ENCODE measurements around the gene ORMDL3. TPM values are rescaled to one million over a fixed set of nuclear protein-coding genes. Genes with fewer than 3 reads are reported as not detected.
"Not testable (repeated sequence)": the region's sequence is repeated elsewhere in the genome, so short reads cannot be mapped to it uniquely, and the experiment has no call there.

The ORMDL3 gene
- total RNA-seq, 1 donor from 2014 or later: 30.3 TPM

DNA sequence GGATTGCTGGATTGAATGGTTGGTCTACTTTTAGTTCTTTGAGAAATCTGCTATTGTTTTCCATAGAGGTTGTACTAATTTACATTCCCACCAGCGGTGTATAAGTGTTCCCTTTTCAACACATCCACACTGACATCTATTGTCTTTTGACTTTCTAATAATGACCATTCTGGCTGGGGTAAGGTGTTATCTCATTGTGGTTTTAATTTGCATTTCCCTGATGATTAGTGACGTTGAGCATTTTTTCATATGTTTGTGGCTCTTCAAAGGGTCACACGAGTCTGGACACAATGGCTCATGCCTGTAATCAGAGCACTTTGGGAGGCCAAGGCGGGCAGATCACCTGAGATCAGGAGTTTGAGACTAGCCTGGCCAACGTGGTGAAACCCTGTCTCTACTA lies 41.3 kb downstream of the ORMDL3 start:
- not testable (repeated sequence) for DNase-seq (ENCODE audit: low read depth in 2 of 2)

DNA sequence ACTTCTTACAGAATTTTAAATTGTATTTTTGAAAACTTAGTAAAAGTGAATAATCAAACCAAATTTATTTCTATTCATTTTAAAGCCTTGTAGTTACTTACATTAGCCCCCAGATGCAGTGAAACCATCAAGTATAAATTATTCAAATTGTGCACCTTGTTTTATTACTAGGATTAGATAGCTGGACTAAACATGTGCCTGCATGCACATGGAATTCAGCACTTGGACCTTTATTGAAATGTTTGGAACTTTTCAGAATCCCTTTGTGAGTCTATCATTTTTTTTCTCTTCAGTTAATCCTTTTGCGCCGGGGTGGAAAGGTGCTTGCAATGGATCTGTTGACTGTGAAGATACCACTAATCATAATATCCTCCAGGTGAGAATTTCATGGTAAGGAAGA lies 54.6 kb downstream of the ORMDL3 start:
- DNase-seq (ENCODE audit: low read depth in 2 of 2): peak in 1 of 2 donors; percentile 28

- no peak for DNase-seq (ENCODE audit: low read depth in 2 of 2)
These were observed 55.6 kb downstream of the ORMDL3 start for GRCh38 chr17:39871801-39872200.

Other genes starting within 250 kb of the ORMDL3 start
- 3.9 and 7.5 TPM in 2 replicates for gene PGAP3, start 239.5 kb downstream of the ORMDL3 start, total RNA-seq
- 1.1 and 1.5 TPM in 2 replicates for gene ERBB2, start 227.5 kb downstream of the ORMDL3 start, total RNA-seq
- 16.0 and 18.1 TPM in 2 replicates for gene MIEN1, start 197.1 kb downstream of the ORMDL3 start, total RNA-seq
- gene GRB7, start 189.7 kb downstream of the ORMDL3 start, total RNA-seq: 0.13 TPM in 1 of 2 replicates, not detected in the other
- gene IKZF3, start 63.3 kb downstream of the ORMDL3 start, total RNA-seq: not detected in 2 replicates
- gene ZPBP2, start 59.4 kb downstream of the ORMDL3 start, total RNA-seq: not detected in 2 replicates
- gene GSDMB, start 9.0 kb downstream of the ORMDL3 start, total RNA-seq: 1.5 and 1.9 TPM in 2 replicates
- gene LRRC3C, start 131 bp upstream of the ORMDL3 start, total RNA-seq: not detected in 2 replicates
- gene GSDMA, start 35.4 kb upstream of the ORMDL3 start, total RNA-seq: not detected in 2 replicates
- gene PSMD3, start 53.2 kb upstream of the ORMDL3 start, total RNA-seq: 95.8 and 100 TPM in 2 replicates
- 0.13 and 0.90 TPM in 2 replicates for gene CSF3, start 87.8 kb upstream of the ORMDL3 start, total RNA-seq
- gene MED24, start 126.8 kb upstream of the ORMDL3 start, total RNA-seq: 32.5 and 49.8 TPM in 2 replicates
- gene THRA, start 135.4 kb upstream of the ORMDL3 start, total RNA-seq: 11.9 and 19.7 TPM in 2 replicates
- gene NR1D1, start 173.0 kb upstream of the ORMDL3 start, total RNA-seq: 0.77 and 2.4 TPM in 2 replicates
- gene MSL1, start 194.4 kb upstream of the ORMDL3 start, total RNA-seq: 29.0 and 32.0 TPM in 2 replicates
- gene CASC3, start 212.9 kb upstream of the ORMDL3 start, total RNA-seq: 19.4 and 20.7 TPM in 2 replicates
- gene RAPGEFL1, start 249.9 kb upstream of the ORMDL3 start, total RNA-seq: 0.39 and 0.89 TPM in 2 replicates

Measured in dermis microvascular lymphatic vessel endothelial cell (primary cell).